Effector memory CD4-positive, alpha-beta T cell (primary cell): ENCODE results near the gene RNF13.

ENCODE experiments used
- DNase-seq, 3 donors: peaks; one replicate each; pipeline ENCODE4 v3.0.0-alpha.2; 2020
- H3K27ac ChIP-seq: 2 replicates; pipeline ENCODE4 v1.7.0; 2013; ENCODE audit warnings: mild to moderate bottlenecking, low read length, moderate library complexity; ENCODE audit not compliant: insufficient read depth, poor library complexity, severe bottlenecking
- H3K27me3 ChIP-seq: replicated peaks from 2 replicates; pipeline ENCODE4 v1.7.0; 2013; ENCODE audit warnings: mild to moderate bottlenecking, low read length; ENCODE audit not compliant: insufficient read depth, control insufficient read depth, poor library complexity, severe bottlenecking
- H3K36me3 ChIP-seq: 2 replicates; pipeline ENCODE4 v1.7.0; 2013; ENCODE audit warnings: mild to moderate bottlenecking, low read length, moderate library complexity; ENCODE audit not compliant: control insufficient read depth, insufficient read depth
- H3K4me1 ChIP-seq: 2 replicates; pipeline ENCODE4 v1.7.0; 2013; ENCODE audit warnings: low read length, mild to moderate bottlenecking; ENCODE audit not compliant: control insufficient read depth, insufficient read depth, poor library complexity, severe bottlenecking
- H3K4me3 ChIP-seq: 2 replicates; pipeline ENCODE4 v1.7.0; 2013; ENCODE audit warnings: low read length, low read depth, mild to moderate bottlenecking; ENCODE audit not compliant: insufficient read depth, poor library complexity, severe bottlenecking
- H3K9me3 ChIP-seq: 2 replicates; pipeline ENCODE4 v1.7.0; 2013; ENCODE audit warnings: mild to moderate bottlenecking, low read length, moderate library complexity; ENCODE audit not compliant: control insufficient read depth

Gene RNF13

DNA sequence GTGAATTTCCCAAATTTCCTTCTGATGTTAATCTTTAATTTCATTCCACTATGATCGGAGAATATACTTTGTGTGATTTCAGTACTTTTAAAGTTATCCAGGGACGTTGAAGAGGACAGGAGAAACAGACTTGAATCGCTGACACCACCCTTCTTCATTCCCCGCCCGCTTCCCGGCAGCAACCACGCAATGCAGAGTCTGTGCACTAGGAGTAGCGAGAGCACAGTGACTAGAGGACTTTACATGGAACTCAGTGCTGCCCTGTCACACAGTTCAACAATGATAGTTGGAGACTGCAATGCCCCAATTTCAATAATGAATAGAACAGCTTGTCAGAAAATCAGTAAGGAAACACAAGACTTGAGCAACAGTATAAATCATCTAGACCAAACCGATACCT lies 73.9 kb downstream of the RNF13 start:
- no peak for DNase-seq
- Histone ChIP-seq H3K4me3 (no peak overlapping the region), H3K27ac (no peak overlapping the region), H3K36me3 (no peaks in the 10 kb centered on the region), H3K27me3 (no peaks in the 10 kb centered on the region), H3K9me3 (no peaks in the 10 kb centered on the region), H3K4me1 (no peaks in the 10 kb centered on the region)

DNA sequence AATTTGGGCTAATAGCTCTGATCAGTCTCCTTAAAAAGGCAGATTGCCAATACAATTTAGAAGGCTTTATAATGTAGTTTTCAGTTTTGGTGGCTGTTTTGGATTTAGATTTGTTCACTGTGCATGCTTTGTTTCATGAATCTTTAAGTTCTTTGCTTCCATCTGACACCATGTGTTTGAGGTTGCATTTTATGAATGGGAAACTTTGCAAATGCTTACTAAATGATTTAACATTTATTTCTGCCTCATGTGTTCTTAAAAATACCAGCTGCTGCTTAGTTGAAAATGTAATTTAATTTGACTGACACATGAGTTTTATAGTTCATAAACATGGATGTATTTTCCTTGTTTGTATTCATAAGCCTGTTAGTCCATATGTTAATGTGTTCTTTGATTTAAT lies 78.6 kb downstream of the RNF13 start:
- no peak for DNase-seq
- Histone ChIP-seq H3K27me3 (no peaks in the 10 kb centered on the region), H3K9me3 (no peaks in the 10 kb centered on the region), H3K27ac (no peak overlapping the region), H3K4me1 (no peaks in the 10 kb centered on the region), H3K36me3 (peaks cover 4% of the 10 kb centered on the region), H3K4me3 (no peak overlapping the region)

DNA sequence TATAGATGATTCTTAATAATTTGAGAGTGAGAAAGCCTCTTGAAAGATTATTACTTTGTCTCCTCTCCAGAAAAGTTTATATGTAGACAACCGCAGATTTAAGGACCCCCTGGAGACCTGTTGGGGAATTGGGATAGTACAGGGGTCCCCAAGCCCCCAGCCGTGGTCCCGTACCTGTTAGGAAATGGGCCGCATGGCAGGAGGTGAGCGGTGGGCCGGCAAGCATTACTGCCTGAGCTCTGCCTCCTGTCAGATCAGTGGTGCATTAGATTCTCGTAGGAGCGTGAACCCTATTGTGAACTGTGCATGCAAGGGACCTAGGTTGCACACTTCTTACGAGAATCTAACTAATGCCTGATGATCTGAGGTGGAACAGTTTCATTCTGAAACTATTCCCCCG lies 79.4 kb downstream of the RNF13 start:
- Histone ChIP-seq H3K4me3 (no peak overlapping the region), H3K36me3 (peaks cover 4% of the 10 kb centered on the region), H3K4me1 (no peaks in the 10 kb centered on the region), H3K27ac (no peak overlapping the region), H3K27me3 (no peaks in the 10 kb centered on the region), H3K9me3 (no peaks in the 10 kb centered on the region)
- DNase-seq: no peak

DNA sequence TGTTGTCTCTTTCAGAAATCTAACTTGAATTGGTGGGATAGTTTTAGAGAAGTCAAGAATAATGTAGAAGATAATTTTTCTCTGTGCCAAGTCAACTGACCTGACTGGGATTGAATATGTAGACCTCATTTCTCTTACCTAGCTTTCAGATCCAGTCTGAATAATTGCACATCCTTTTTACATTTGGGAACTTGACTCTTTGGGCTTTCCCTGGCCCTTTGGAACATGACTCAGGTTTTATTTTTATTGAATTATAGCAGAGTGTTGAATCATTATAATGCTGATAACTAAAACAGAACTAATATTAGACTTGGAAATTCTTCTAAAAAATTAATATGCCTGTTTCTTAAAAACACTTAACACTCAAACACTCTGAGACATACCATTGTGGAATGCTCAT lies 81.2 kb downstream of the RNF13 start:
- Histone ChIP-seq H3K27ac (no peak overlapping the region), H3K4me3 (no peak overlapping the region), H3K9me3 (no peaks in the 10 kb centered on the region), H3K4me1 (no peaks in the 10 kb centered on the region), H3K27me3 (no peaks in the 10 kb centered on the region), H3K36me3 (peaks cover 16% of the 10 kb centered on the region)
- DNase-seq: no peak

DNA sequence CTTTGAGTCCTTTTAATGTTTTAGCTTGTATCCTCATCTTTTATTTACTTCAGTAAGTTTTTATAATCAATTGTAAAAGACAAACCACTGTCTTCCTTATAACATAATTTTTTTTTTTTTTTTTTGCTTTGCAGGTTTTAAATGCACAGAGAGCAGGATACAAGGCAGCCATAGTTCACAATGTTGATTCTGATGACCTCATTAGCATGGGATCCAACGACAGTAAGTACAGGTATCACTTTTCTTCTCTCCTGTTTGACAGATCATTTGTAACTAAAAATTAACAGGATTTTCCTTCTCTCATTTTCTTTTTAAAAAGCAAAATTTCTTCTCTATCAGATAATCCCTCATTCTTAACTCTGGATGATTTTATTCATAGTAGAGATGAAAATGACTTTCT lies 82.3 kb downstream of the RNF13 start:
- no peaks in the 10 kb centered on the region for H3K4me1 ChIP-seq
- H3K36me3 ChIP-seq: peaks cover 16% of the 10 kb centered on the region
- no peak for DNase-seq
- no peak overlapping the region for H3K4me3 ChIP-seq
- no peaks in the 10 kb centered on the region for H3K9me3 ChIP-seq
- no peak overlapping the region for H3K27ac ChIP-seq
- H3K27me3 ChIP-seq: no peaks in the 10 kb centered on the region

DNA sequence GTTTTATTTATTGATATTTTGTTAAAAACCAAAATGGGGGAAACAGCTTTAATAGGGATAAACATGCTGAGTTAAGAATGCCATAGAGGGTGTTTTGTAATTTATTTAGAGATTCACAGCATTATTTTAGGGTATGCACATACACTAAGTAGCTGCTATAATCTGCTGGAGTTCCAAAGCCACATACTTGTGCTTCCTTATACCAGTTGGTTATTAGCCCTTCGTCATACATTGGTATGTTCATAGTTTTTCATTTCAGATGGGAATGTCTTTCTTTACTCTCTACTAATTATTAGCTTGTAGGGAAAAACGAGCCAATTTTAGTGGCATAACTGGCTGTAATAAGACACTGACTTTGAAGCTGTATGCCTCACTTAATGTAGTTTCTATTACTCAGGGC lies 82.8 kb downstream of the RNF13 start:
- Histone ChIP-seq H3K27me3 (no peaks in the 10 kb centered on the region), H3K9me3 (no peaks in the 10 kb centered on the region), H3K36me3 (peaks cover 16% of the 10 kb centered on the region), H3K4me1 (no peaks in the 10 kb centered on the region), H3K27ac (no peak overlapping the region), H3K4me3 (no peak overlapping the region)
- DNase-seq: no peak

DNA sequence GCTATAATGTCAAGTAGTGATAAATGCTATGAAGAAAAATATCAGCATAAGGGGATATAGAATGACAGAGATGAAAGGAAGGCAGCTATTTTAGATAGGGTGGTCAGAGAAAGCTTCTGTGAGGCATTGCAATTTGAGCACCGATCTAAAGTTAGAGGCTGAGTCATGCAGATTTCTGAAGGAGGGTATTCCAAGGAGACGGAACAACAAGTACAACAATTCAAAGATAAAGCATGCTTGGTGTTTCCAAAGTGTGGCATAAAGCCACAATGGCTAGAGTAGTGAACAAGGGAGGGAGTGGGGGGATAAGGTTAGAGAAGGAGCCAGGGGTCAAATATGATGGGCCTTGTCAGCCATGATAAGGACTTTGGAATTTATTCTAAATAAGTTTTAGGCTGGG lies 85.8 kb downstream of the RNF13 start:
- Histone ChIP-seq H3K27me3 (no peaks in the 10 kb centered on the region), H3K27ac (no peak overlapping the region)

DNA sequence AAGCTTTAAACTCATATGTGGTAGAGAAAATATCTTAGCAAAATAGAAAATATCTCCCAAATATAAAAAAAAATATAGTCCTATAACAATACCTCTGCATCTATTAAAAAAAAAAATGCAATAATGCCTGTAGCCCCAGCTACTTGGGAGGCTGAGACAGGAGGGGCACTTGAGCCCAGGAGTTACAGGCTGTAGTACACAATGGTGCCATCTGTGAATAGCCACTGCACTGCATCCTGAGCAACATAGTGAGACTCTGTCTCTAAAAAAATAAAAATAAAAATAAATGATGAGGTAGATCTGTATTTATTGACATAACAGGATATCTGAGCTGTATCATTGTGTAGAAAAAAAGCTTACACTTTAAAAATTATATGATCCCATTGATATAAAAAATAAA lies 87.3 kb downstream of the RNF13 start:
- no peak overlapping the region for H3K4me3 ChIP-seq
- no peak for DNase-seq
- H3K27ac ChIP-seq: no peak overlapping the region
- peaks cover 16% of the 10 kb centered on the region for H3K36me3 ChIP-seq
- no peaks in the 10 kb centered on the region for H3K4me1 ChIP-seq
- H3K27me3 ChIP-seq: no peaks in the 10 kb centered on the region
- H3K9me3 ChIP-seq: no peaks in the 10 kb centered on the region

More for the DNA sequence above, 85.8 kb downstream of the RNF13 start:
- no peak overlapping the region for H3K4me3 ChIP-seq
- H3K9me3 ChIP-seq: no peaks in the 10 kb centered on the region
- no peak for DNase-seq
- peaks cover 16% of the 10 kb centered on the region for H3K36me3 ChIP-seq
- H3K4me1 ChIP-seq: no peaks in the 10 kb centered on the region

DNA sequence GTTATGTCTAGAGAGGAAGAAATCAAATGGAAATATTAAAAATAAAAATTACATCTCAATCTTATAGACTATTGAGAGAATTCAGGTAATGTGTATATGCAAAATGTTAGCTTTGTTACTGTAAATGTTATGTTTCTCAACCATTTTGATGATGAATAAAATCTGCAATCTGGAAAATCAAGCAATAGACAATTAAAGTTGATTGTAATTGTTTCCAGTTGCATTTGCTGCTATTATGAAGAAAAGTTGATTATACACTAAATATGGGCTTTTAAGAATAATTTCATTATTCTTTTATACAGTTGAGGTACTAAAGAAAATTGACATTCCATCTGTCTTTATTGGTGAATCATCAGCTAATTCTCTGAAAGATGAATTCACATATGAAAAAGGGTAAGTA lies 88.8 kb downstream of the RNF13 start:
- H3K4me3 ChIP-seq: no peak overlapping the region
- no peaks in the 10 kb centered on the region for H3K27me3 ChIP-seq
- H3K9me3 ChIP-seq: no peaks in the 10 kb centered on the region
- DNase-seq: no peak
- peaks cover 12% of the 10 kb centered on the region for H3K36me3 ChIP-seq
- H3K27ac ChIP-seq: no peak overlapping the region
- no peaks in the 10 kb centered on the region for H3K4me1 ChIP-seq

DNA sequence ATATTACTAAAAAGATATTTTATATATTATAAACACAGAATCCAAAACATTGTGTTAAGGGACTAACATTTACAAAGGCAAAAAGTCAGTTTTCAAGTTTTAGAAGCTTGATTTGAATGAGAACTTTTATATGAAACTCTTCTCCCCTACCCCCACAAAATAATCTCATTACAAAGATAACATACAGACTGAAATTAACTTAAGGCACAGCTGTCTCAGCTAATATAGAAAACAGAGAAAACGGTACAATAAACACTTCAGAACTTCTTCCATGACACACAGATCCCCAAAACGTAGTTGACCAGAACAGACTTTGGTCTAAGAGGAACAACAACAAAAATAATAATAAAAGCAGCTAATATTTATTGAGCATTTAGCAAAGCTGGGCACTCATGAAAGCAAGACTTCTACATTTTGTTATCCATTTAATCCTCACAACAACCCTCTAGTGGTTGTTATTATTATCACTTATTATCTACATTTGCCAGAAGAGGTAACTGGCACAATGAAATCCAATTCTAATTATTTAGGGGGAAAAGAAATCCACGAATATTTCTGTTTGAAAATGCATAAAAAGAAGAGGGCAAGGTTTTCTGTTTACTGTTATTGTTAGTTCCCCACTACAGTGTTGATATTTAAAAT lies 89.6 kb downstream of the RNF13 start:
- H3K36me3 ChIP-seq: peaks cover 10% of the 10 kb centered on the region
- no peaks in the 10 kb centered on the region for H3K9me3 ChIP-seq
- no peak overlapping the region for H3K4me3 ChIP-seq
- no peak overlapping the region for H3K27ac ChIP-seq
- H3K27me3 ChIP-seq: no peaks in the 10 kb centered on the region
- no peak for DNase-seq
- no peaks in the 10 kb centered on the region for H3K4me1 ChIP-seq
